GM23338 (cell line): ENCODE results near the gene EPHB1.

Source experiments
- CREB1 ChIP-seq: fragments of 250-450 bp; sonication (Bioruptor Pico); IDR thresholded peaks from 2 replicates; pipeline ENCODE4 v1.5.0; 2020; ENCODE audit warnings: low read depth, mild to moderate bottlenecking, moderate library complexity
- CTCF ChIP-seq, 2 experiments: fragments of 200-600 bp in 1 of 2; sonication (generic) in 1 of 2; conservative IDR thresholded peaks; 2 replicates each; pipeline versions ENCODE4 v1.5.1 to v1.6.1; 2016 to 2017; ENCODE audit warnings: antibody characterized with exemption in 2 of 2, low read depth in 2 of 2, mild to moderate bottlenecking in 2 of 2, moderate library complexity in 1 of 2
- EZH2 ChIP-seq: fragments of 200-600 bp; sonication (generic); IDR thresholded peaks from one replicate; pipeline ENCODE4 v1.8.0; 2017; ENCODE audit warnings: antibody characterized with exemption, mild to moderate bottlenecking, low read depth; ENCODE audit not compliant: unreplicated experiment
- EZH2phosphoT487 ChIP-seq: fragments of 200-600 bp; sonication (generic); IDR thresholded peaks from one replicate; pipeline ENCODE4 v1.8.1; 2018; ENCODE audit warnings: antibody characterized with exemption; ENCODE audit not compliant: unreplicated experiment
- JUNB ChIP-seq: IDR thresholded peaks from one replicate; pipeline ENCODE4 v1.6.1; 2016; ENCODE audit warnings: antibody characterized with exemption; ENCODE audit not compliant: unreplicated experiment
- POLR2AphosphoS5 ChIP-seq: IDR thresholded peaks from 2 replicates; pipeline ENCODE4 v1.6.1; 2016; ENCODE audit warnings: antibody characterized with exemption, low read depth
- REST ChIP-seq: IDR thresholded peaks from one replicate; pipeline ENCODE4 v1.6.1; 2018; ENCODE audit warnings: antibody characterized with exemption; ENCODE audit not compliant: unreplicated experiment
- ZNF331 ChIP-seq: fragments of 250-450 bp; sonication (Bioruptor Pico); IDR thresholded peaks from 2 replicates; pipeline ENCODE4 v1.5.0; 2020; ENCODE audit warnings: low read depth, mild to moderate bottlenecking, moderate library complexity
- TF ChIP-seq, protein P1 (sequence below): IDR thresholded peaks from 2 replicates; pipeline ENCODE4 v1.6.1; 2016; ENCODE audit warnings: antibody characterized with exemption

- TF ChIP-seq POLR2AphosphoS5 (no peak), REST (no peak), CTCF (conservative IDR thresholded peaks at IDR 0.05; ENCODE audit: low read depth in 2 of 2) (peak in 1 of 2 experiments; percentile 19; a peak in 1 of 4 replicates), EZH2 (no peak), ZNF331 (CRISPR knock-in tag) (no peak), CREB1 (no peak), JUNB (no peak), EZH2phosphoT487 (no peak)
- TF ChIP-seq, protein P1, sequence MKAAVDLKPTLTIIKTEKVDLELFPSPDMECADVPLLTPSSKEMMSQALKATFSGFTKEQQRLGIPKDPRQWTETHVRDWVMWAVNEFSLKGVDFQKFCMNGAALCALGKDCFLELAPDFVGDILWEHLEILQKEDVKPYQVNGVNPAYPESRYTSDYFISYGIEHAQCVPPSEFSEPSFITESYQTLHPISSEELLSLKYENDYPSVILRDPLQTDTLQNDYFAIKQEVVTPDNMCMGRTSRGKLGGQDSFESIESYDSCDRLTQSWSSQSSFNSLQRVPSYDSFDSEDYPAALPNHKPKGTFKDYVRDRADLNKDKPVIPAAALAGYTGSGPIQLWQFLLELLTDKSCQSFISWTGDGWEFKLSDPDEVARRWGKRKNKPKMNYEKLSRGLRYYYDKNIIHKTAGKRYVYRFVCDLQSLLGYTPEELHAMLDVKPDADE: no peak
These were observed 76.8 kb downstream of the EPHB1 start for GRCh38 chr3:134871818-134872217.
